Activated CD8-positive, alpha-beta memory T cell treated with anti-CD3 and anti-CD28 coated beads for 1 hour (primary cell): Measurements from ENCODE around the gene PTPRJ.
"Not testable (repeated sequence)": the region's sequence is repeated elsewhere in the genome, so short reads cannot be mapped to it uniquely, and the experiment has no call there.

Source experiments
- DNase-seq, 2 donors: peaks; one replicate each; pipeline ENCODE4 v3.0.0-alpha.2; 2020; ENCODE audit warnings: low read depth in 1 of 2; ENCODE audit errors: extremely low read depth in 1 of 2

PTPRJ gene

GRCh38 chr11:47980088-47980906 lies at the start of gene PTPRJ:
Gene PTPRJ, plus strand, starts transcription at chr11:47980559. Its CDS starts 354 bp downstream, at chr11:47980913.
- DNase-seq = peak in 1 of 2 donors; percentile 47

GRCh38 chr11:47932544-47932943 lies 47.8 kb upstream of the PTPRJ start:
- no peak for DNase-seq

- not testable (repeated sequence) for DNase-seq
Measured at GRCh38 chr11:47933797-47934196, 46.6 kb upstream of the PTPRJ start.

GRCh38 chr11:47938791-47939560 lies 41.4 kb upstream of the PTPRJ start:
- DNase-seq = no peak

- no peak for DNase-seq
Measured at GRCh38 chr11:47940904-47941649, 39.3 kb upstream of the PTPRJ start.

- DNase-seq = no peak
Measured at GRCh38 chr11:47941907-47942558, 38.3 kb upstream of the PTPRJ start.

- DNase-seq = no peak
Measured at GRCh38 chr11:47943721-47944586, 36.4 kb upstream of the PTPRJ start.

GRCh38 chr11:47944632-47945031 lies 35.7 kb upstream of the PTPRJ start:
- DNase-seq = no peak

GRCh38 chr11:47946682-47947559 lies 33.4 kb upstream of the PTPRJ start:
- DNase-seq = no peak

GRCh38 chr11:47948137-47948536 lies 32.2 kb upstream of the PTPRJ start:
- no peak for DNase-seq

- not testable (repeated sequence) for DNase-seq
Measured at GRCh38 chr11:47949001-47949675, 31.2 kb upstream of the PTPRJ start.

- DNase-seq = peak; percentile 13 to 32
Measured at GRCh38 chr11:47950396-47950795, 30.0 kb upstream of the PTPRJ start.

- not testable (repeated sequence) for DNase-seq
Measured at GRCh38 chr11:47951504-47951903, 28.9 kb upstream of the PTPRJ start.

- no peak for DNase-seq
Measured at GRCh38 chr11:47955061-47955755, 25.2 kb upstream of the PTPRJ start.

GRCh38 chr11:47960015-47960414 lies 20.3 kb upstream of the PTPRJ start:
- DNase-seq = no peak

- no peak for DNase-seq
Measured at GRCh38 chr11:47961383-47961782, 19.0 kb upstream of the PTPRJ start.

- no peak for DNase-seq
Measured at GRCh38 chr11:47964546-47964945, 15.8 kb upstream of the PTPRJ start.
